Gastroesophageal sphincter (tissue), 4 donors: Measurements from ENCODE around the gene GPHN. TPM values are rescaled to one million over a fixed set of nuclear protein-coding genes. Genes with fewer than 3 reads are reported as not detected.

Source experiments
- ATAC-seq: fragments of 150-250 bp; one replicate; pipeline ENCODE4 v1.9.1; 2016; ENCODE audit warnings: mild to moderate bottlenecking, moderate library complexity
- H3K27ac ChIP-seq, 4 donors: fragments of 200-600 bp; sonication (generic) in 3 of 4; 1 replicate in 3 of 4; 2 replicates in 1 of 4; pipeline ENCODE4 v1.5.1; 2016 to 2019
- H3K27me3 ChIP-seq: fragments of 200-600 bp; sonication (generic); one replicate; pipeline ENCODE4 v1.5.1; 2019
- H3K36me3 ChIP-seq, 2 donors: fragments of 200-600 bp; sonication (generic); one replicate each; pipeline ENCODE4 v1.5.1; 2019; ENCODE audit warnings: control low read depth in 1 of 2
- H3K4me1 ChIP-seq, 3 donors: fragments of 200-600 bp; sonication (generic); 1 replicate in 2 of 3; 2 replicates in 1 of 3; pipeline ENCODE4 v1.5.1; 2016 to 2019; ENCODE audit warnings: control low read depth in 2 of 3
- H3K4me3 ChIP-seq, 2 donors: fragments of 200-600 bp; sonication (generic); one replicate each; pipeline ENCODE4 v1.5.1; 2019; ENCODE audit warnings: mild to moderate bottlenecking in 1 of 2, moderate library complexity in 1 of 2
- H3K9me3 ChIP-seq, 3 donors: fragments of 200-600 bp; sonication (generic); one replicate each; pipeline ENCODE4 v1.5.1; 2017 to 2019; ENCODE audit warnings: control low read depth in 2 of 3
- CTCF ChIP-seq, 4 experiments: fragments of 200-600 bp in 2 of 4; fragments of 450-650 bp in 2 of 4; sonication (generic) in 1 of 4; IDR thresholded peaks; one replicate each; pipeline ENCODE4 v1.5.1; 2017 to 2019; ENCODE audit warnings: antibody characterized with exemption in 4 of 4, mild to moderate bottlenecking in 2 of 4, moderate library complexity in 2 of 4
- EP300 ChIP-seq: sonication (generic); formaldehyde crosslinking; IDR thresholded peaks from one replicate; pipeline ENCODE4 v1.6.1; 2017; ENCODE audit warnings: antibody characterized with exemption, mild to moderate bottlenecking
- POLR2A ChIP-seq, 2 donors: fragments of 450-650 bp; IDR thresholded peaks; one replicate each; pipeline ENCODE4 v1.6.1; 2017; ENCODE audit warnings: antibody characterized with exemption in 2 of 2, mild to moderate bottlenecking in 2 of 2, moderate library complexity in 1 of 2
- POLR2AphosphoS5 ChIP-seq: sonication (generic); formaldehyde crosslinking; IDR thresholded peaks from one replicate; pipeline ENCODE4 v1.6.1; 2017; ENCODE audit warnings: antibody characterized with exemption
- WGBS, 2 donors: methylation state at CpG; one replicate each; pipeline ENCODE4 v1.1.5; 2018; ENCODE audit warnings: low coverage in 1 of 2; 5-methylcytosine and 5-hydroxymethylcytosine counted together
- total RNA-seq, 4 donors: library from RNA; depleted of rRNA; stranded (reverse); fragments of >200 nt; gene quantifications; one replicate each; pipeline ENCODE4 v1.1.0, GENCODE V29; 2016

The GPHN gene
- total RNA-seq, 4 donors from 2014 or later = 13.1 to 16.5 (median 14.7) TPM

GRCh38 chr14:66735853-66736252 is 227.9 kb downstream of the GPHN start:
- Histone ChIP-seq H3K27me3 (no peaks in the 10 kb centered on the region), H3K36me3 (no peaks in the 10 kb centered on the region), H3K4me3 (no peak overlapping the region), H3K4me1 (no peaks in the 10 kb centered on the region), H3K27ac (no peak overlapping the region), H3K9me3 (no peaks in the 10 kb centered on the region)
- TF ChIP-seq CTCF (IDR thresholded peaks at IDR 0.05) = no peak
- TF ChIP-seq POLR2AphosphoS5 = no peak
- no peak for TF ChIP-seq POLR2A (IDR thresholded peaks at IDR 0.05)
- TF ChIP-seq EP300 = no peak
- ATAC-seq = no peak

GRCh38 chr14:66739826-66740225 is 231.9 kb downstream of the GPHN start:
- H3K36me3 ChIP-seq = no peaks in the 10 kb centered on the region
- no peak for ATAC-seq
- no peaks in the 10 kb centered on the region for H3K9me3 ChIP-seq
- TF ChIP-seq POLR2A (IDR thresholded peaks at IDR 0.05) (no peak), POLR2AphosphoS5 (no peak), CTCF (IDR thresholded peaks at IDR 0.05) (no peak), EP300 (no peak)
- no peaks in the 10 kb centered on the region for H3K27me3 ChIP-seq
- H3K4me1 ChIP-seq = no peaks in the 10 kb centered on the region
- no peak overlapping the region for H3K27ac ChIP-seq
- H3K4me3 ChIP-seq = no peak overlapping the region

- TF ChIP-seq POLR2AphosphoS5 = no peak
- TF ChIP-seq POLR2A (IDR thresholded peaks at IDR 0.05) = no peak
- no peak for TF ChIP-seq CTCF (IDR thresholded peaks at IDR 0.05)
- no peak for TF ChIP-seq EP300
Observed at GRCh38 chr14:66745078-66745477, 237.1 kb downstream of the GPHN start.

GRCh38 chr14:66746316-66747006 is 238.5 kb downstream of the GPHN start:
- no peak overlapping the region for H3K27ac ChIP-seq
- ATAC-seq = no peak

More at GRCh38 chr14:66745078-66745477, 237.1 kb downstream of the GPHN start:
- Histone ChIP-seq H3K4me1 (peaks cover 0 to 10% (median 0%) of the 10 kb centered on the region in 3 donors), H3K9me3 (no peaks in the 10 kb centered on the region), H3K27me3 (no peaks in the 10 kb centered on the region), H3K36me3 (no peaks in the 10 kb centered on the region), H3K27ac (no peak overlapping the region), H3K4me3 (no peak overlapping the region)
- 78 to 88% methylated on average over 1 of the region's 1 CpG for WGBS, 2 donors
- no peak for ATAC-seq

More at GRCh38 chr14:66746316-66747006, 238.5 kb downstream of the GPHN start:
- 67 to 82% methylated on average over 1 to 2 of the region's 2 CpGs for WGBS, 2 donors
- Histone ChIP-seq H3K4me1 (peaks cover 0 to 10% (median 0%) of the 10 kb centered on the region in 3 donors), H3K36me3 (no peaks in the 10 kb centered on the region), H3K9me3 (no peaks in the 10 kb centered on the region), H3K4me3 (no peak overlapping the region), H3K27me3 (no peaks in the 10 kb centered on the region)
- TF ChIP-seq EP300 (no peak), POLR2A (IDR thresholded peaks at IDR 0.05) (no peak), CTCF (IDR thresholded peaks at IDR 0.05) (peak in 2 of 4 experiments; percentile 43 to 46)
